Measurements from ENCODE around the gene MEGF6.
A peak's percentile ranks its signal among the peaks of the same experiment; 100 is the strongest.

DNA sequence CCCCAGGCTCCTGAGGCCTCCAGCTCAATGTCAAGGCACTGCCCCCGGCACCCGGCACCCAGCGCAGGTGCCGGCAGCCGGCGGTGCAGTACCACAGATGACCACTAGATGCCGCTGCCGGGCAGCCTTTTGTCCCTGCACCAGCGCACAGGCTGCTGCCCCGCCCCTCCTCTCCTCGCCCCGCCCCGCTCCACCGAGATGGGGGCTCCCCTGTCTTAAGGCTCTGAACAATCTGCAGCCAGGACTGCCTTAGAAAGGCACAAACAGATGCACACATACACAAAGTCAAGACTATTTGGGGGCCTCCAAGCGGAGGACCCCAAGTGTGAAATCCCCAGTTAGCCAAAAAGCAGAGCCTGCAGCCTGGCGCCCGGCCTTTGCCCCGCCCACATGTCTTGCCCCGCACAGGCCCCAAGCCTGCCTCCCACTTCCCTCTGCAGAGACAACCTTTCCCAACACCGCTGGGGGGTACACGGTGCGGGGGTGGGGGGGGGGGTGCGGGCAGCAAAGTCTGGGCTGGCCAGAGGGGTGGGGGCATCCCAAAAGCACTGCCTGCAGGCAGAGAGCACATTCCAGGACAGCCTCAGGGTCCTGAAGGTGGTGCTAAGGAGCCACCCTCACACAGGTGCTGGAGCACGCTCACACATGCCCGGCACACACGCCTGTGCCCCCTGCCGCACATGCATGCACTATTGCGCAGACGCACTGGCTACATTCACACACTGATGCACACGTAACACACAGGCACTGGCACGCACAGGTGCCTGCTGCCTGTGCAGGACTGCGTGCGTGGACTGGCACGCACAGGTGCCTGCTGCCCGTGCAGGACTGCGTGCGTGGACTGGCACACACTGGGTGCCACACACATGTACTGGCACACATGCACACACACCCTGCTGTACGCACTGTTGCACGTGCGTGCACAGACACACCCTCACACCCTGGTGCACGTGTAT lies 119.7 kb downstream of the MEGF6 start:
- TF ChIP-seq, protein P1, sequence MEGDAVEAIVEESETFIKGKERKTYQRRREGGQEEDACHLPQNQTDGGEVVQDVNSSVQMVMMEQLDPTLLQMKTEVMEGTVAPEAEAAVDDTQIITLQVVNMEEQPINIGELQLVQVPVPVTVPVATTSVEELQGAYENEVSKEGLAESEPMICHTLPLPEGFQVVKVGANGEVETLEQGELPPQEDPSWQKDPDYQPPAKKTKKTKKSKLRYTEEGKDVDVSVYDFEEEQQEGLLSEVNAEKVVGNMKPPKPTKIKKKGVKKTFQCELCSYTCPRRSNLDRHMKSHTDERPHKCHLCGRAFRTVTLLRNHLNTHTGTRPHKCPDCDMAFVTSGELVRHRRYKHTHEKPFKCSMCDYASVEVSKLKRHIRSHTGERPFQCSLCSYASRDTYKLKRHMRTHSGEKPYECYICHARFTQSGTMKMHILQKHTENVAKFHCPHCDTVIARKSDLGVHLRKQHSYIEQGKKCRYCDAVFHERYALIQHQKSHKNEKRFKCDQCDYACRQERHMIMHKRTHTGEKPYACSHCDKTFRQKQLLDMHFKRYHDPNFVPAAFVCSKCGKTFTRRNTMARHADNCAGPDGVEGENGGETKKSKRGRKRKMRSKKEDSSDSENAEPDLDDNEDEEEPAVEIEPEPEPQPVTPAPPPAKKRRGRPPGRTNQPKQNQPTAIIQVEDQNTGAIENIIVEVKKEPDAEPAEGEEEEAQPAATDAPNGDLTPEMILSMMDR (IDR thresholded peaks at IDR 0.05; ENCODE audit: low read depth, low read length), result peak; percentile 80
- no peak for TF ChIP-seq EZH2phosphoT487 (IDR thresholded peaks at IDR 0.05; ENCODE audit: low read depth)

All from OCI-LY3 (cell line).